IMR-90 (cell line): ENCODE measurements around the gene RAB31.
"Not testable (repeated sequence)": the region's sequence is repeated elsewhere in the genome, so short reads cannot be mapped to it uniquely, and the experiment has no call there.

Source experiments
- BHLHE40 ChIP-seq: fragments of 150-350 bp; IDR thresholded peaks from 2 replicates; pipeline ENCODE4 v1.6.1; 2016; ENCODE audit warnings: mild to moderate bottlenecking, low read depth, low read length
- CEBPB ChIP-seq: IDR thresholded peaks from 2 replicates; pipeline ENCODE4 v1.6.1; 2012; ENCODE audit warnings: low read depth, low read length, improper control_type of control experiment
- CTCF ChIP-seq: conservative IDR thresholded peaks from 2 replicates; pipeline ENCODE4 v1.5.1; 2012; ENCODE audit warnings: mild to moderate bottlenecking, low read depth, low read length, improper control_type of control experiment
- MAFK ChIP-seq: IDR thresholded peaks from 2 replicates; pipeline ENCODE4 v1.6.1; 2012; ENCODE audit warnings: low read depth, low read length, improper control_type of control experiment
- MAZ ChIP-seq: IDR thresholded peaks from 2 replicates; pipeline ENCODE4 v1.6.1; 2012; ENCODE audit warnings: low read depth, mild to moderate bottlenecking, low read length, improper control_type of control experiment, moderate library complexity, borderline replicate concordance
- NFE2L2 ChIP-seq: fragments of 150-350 bp; IDR thresholded peaks from 2 replicates; pipeline ENCODE4 v1.6.1; 2016; ENCODE audit warnings: low read depth, mild to moderate bottlenecking, low read length
- POLR2A ChIP-seq: IDR thresholded peaks from 2 replicates; pipeline ENCODE4 v1.6.1; 2012; ENCODE audit warnings: mild to moderate bottlenecking, low read depth, low read length
- RAD21 ChIP-seq: IDR thresholded peaks from 2 replicates; pipeline ENCODE4 v1.6.1; 2012; ENCODE audit warnings: low read length, improper control_type of control experiment
- TF ChIP-seq, protein P1 (sequence below): fragments of 150-350 bp; IDR thresholded peaks from 2 replicates; pipeline ENCODE4 v1.6.1; 2017; ENCODE audit warnings: mild to moderate bottlenecking, antibody characterized with exemption, low read length, low read depth

DNA sequence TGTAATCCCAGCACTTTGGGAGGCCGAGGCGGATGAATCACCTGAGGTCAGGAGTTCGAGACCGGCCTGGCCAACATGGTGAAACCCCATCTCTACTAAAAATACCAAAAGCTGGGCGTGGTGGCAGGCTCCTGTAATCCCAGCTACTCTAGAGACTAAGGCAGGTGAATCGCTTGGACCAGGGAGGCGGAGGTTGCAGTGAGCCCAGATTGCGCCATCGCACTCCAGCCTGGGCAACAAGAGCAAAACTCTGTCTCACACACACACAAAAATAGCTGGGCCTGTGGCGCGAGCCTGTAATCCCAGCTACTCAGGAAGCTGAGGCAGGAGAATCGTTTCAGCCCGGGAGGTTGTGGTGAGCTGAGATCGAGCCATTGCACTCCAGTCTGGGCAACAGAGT, 194.2 kb downstream of the RAB31 start:
- not testable (repeated sequence) for TF ChIP-seq MAZ, CTCF, NFE2L2, POLR2A, BHLHE40, MAFK, CEBPB, RAD21
- TF ChIP-seq, protein P1, sequence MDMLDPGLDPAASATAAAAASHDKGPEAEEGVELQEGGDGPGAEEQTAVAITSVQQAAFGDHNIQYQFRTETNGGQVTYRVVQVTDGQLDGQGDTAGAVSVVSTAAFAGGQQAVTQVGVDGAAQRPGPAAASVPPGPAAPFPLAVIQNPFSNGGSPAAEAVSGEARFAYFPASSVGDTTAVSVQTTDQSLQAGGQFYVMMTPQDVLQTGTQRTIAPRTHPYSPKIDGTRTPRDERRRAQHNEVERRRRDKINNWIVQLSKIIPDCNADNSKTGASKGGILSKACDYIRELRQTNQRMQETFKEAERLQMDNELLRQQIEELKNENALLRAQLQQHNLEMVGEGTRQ: not testable (repeated sequence)
